ENCODE measurements around the gene PIRT.
A peak's percentile ranks its signal among the peaks of the same experiment; 100 is the strongest.

The PIRT gene

GRCh38 chr17:10836966-10837590, 809 bp downstream of the PIRT start:
- Histone ChIP-seq H3K23ac (ENCODE audit: low read depth, low read length, poor library complexity) (no peak overlapping the region), H2AFZ (ENCODE audit: low read length) (no peak overlapping the region), H2AK5ac (ENCODE audit: low read depth, low read length) (no peak overlapping the region), H3K4ac (ENCODE audit: low read length) (no peak overlapping the region), H4K91ac (ENCODE audit: low read depth, low read length, poor library complexity) (no peak overlapping the region), H3K14ac (ENCODE audit: low read length) (no peak overlapping the region), H3K18ac (ENCODE audit: low read length) (no peak overlapping the region), H3K9me3 (replicated peaks in 1 of 2; ENCODE audit: control insufficient read depth in 2 of 2, insufficient read depth in 1 of 2, low read depth in 1 of 2, low read length in 2 of 2) (peaks cover 0 to 2% of the 10 kb centered on the region in 2 donors), H3K27me3 (ENCODE audit: control insufficient read depth in 3 of 3, insufficient read depth in 3 of 3, low read depth in 1 of 3, low read length in 3 of 3) (no peaks in the 10 kb centered on the region), H4K8ac (ENCODE audit: low read depth, low read length) (no peak overlapping the region), H2BK12ac (ENCODE audit: low read length) (no peak overlapping the region), H2BK15ac (ENCODE audit: low read length) (no peak overlapping the region), H3K9ac (ENCODE audit: low read depth, low read length, poor library complexity) (no peak overlapping the region), H2BK5ac (ENCODE audit: low read length) (no peak overlapping the region), H3K4me1 (ENCODE audit: control insufficient read depth in 2 of 2, insufficient read depth in 1 of 2, low read depth in 1 of 2, low read length in 2 of 2) (peaks cover 0 to 3% of the 10 kb centered on the region in 2 donors), H3K27ac (replicated peaks; ENCODE audit: low read length) (no peak overlapping the region), H3K4me2 (ENCODE audit: insufficient read depth, low read length, poor library complexity, severe bottlenecking) (no peak overlapping the region), H2BK120ac (ENCODE audit: low read depth, low read length) (no peak overlapping the region), H3K4me3 (ENCODE audit: low read length in 2 of 2) (peak overlapping the region in 1 of 2 donors; percentile 49), H3K36me3 (replicated peaks in 1 of 2; ENCODE audit: control insufficient read depth in 2 of 2, insufficient read depth in 2 of 2, low read length in 2 of 2) (no peaks in the 10 kb centered on the region), H3K79me1 (ENCODE audit: low read depth, low read length) (no peaks in the 10 kb centered on the region)
- WGBS, 2 donors (ENCODE audit: extremely low coverage in 2 of 2, insufficient read length in 2 of 2, insufficient replicate concordance in 1 of 2), result no CpG with 5 or more reads among the region's 15 CpGs
- DNase-seq (ENCODE audit: low spot score), result no peak

GRCh38 chr17:10836145-10836544, 1.7 kb downstream of the PIRT start:
- no CpG with 5 or more reads among the region's 7 CpGs for WGBS, 2 donors (ENCODE audit: extremely low coverage in 2 of 2, insufficient read length in 2 of 2, insufficient replicate concordance in 1 of 2)
- Histone ChIP-seq H3K9ac (ENCODE audit: low read depth, low read length, poor library complexity) (no peak overlapping the region), H2BK15ac (ENCODE audit: low read length) (no peak overlapping the region), H2BK120ac (ENCODE audit: low read depth, low read length) (no peak overlapping the region), H3K14ac (ENCODE audit: low read length) (no peak overlapping the region), H2BK5ac (ENCODE audit: low read length) (no peak overlapping the region), H3K4ac (ENCODE audit: low read length) (no peak overlapping the region), H3K18ac (ENCODE audit: low read length) (no peak overlapping the region), H3K4me3 (ENCODE audit: low read length in 2 of 2) (no peak overlapping the region), H3K9me3 (replicated peaks in 1 of 2; ENCODE audit: control insufficient read depth in 2 of 2, insufficient read depth in 1 of 2, low read depth in 1 of 2, low read length in 2 of 2) (peaks cover 0 to 2% of the 10 kb centered on the region in 2 donors), H4K91ac (ENCODE audit: low read depth, low read length, poor library complexity) (no peak overlapping the region), H3K23ac (ENCODE audit: low read depth, low read length, poor library complexity) (no peak overlapping the region), H3K79me1 (ENCODE audit: low read depth, low read length) (no peaks in the 10 kb centered on the region), H2BK12ac (ENCODE audit: low read length) (no peak overlapping the region), H3K4me2 (ENCODE audit: insufficient read depth, low read length, poor library complexity, severe bottlenecking) (no peak overlapping the region), H2AK5ac (ENCODE audit: low read depth, low read length) (no peak overlapping the region), H4K8ac (ENCODE audit: low read depth, low read length) (no peak overlapping the region), H3K4me1 (ENCODE audit: control insufficient read depth in 2 of 2, insufficient read depth in 1 of 2, low read depth in 1 of 2, low read length in 2 of 2) (peaks cover 0 to 3% of the 10 kb centered on the region in 2 donors), H3K27me3 (ENCODE audit: control insufficient read depth in 3 of 3, insufficient read depth in 3 of 3, low read depth in 1 of 3, low read length in 3 of 3) (no peaks in the 10 kb centered on the region), H3K27ac (replicated peaks; ENCODE audit: low read length) (no peak overlapping the region), H2AFZ (ENCODE audit: low read length) (no peak overlapping the region), H3K36me3 (replicated peaks in 1 of 2; ENCODE audit: control insufficient read depth in 2 of 2, insufficient read depth in 2 of 2, low read length in 2 of 2) (no peaks in the 10 kb centered on the region)
- DNase-seq (ENCODE audit: low spot score), result no peak

- WGBS, 2 donors (ENCODE audit: extremely low coverage in 2 of 2, insufficient read length in 2 of 2, insufficient replicate concordance in 1 of 2), result no CpG with 5 or more reads among the region's 5 CpGs
- H3K18ac ChIP-seq (ENCODE audit: low read length), result no peak overlapping the region
Measured at GRCh38 chr17:10831696-10832095, 6.2 kb downstream of the PIRT start.

GRCh38 chr17:10827898-10828552, 9.9 kb downstream of the PIRT start:
- Histone ChIP-seq H3K18ac (ENCODE audit: low read length) (no peak overlapping the region), H3K4ac (ENCODE audit: low read length) (no peak overlapping the region), H4K91ac (ENCODE audit: low read depth, low read length, poor library complexity) (no peak overlapping the region), H3K4me1 (ENCODE audit: control insufficient read depth in 2 of 2, insufficient read depth in 1 of 2, low read depth in 1 of 2, low read length in 2 of 2) (no peaks in the 10 kb centered on the region), H2BK12ac (ENCODE audit: low read length) (no peak overlapping the region), H3K79me1 (ENCODE audit: low read depth, low read length) (no peaks in the 10 kb centered on the region), H3K9me3 (replicated peaks in 1 of 2; ENCODE audit: control insufficient read depth in 2 of 2, insufficient read depth in 1 of 2, low read depth in 1 of 2, low read length in 2 of 2) (no peaks in the 10 kb centered on the region), H3K4me2 (ENCODE audit: insufficient read depth, low read length, poor library complexity, severe bottlenecking) (no peak overlapping the region), H3K14ac (ENCODE audit: low read length) (no peak overlapping the region), H2AK5ac (ENCODE audit: low read depth, low read length) (no peak overlapping the region), H2BK120ac (ENCODE audit: low read depth, low read length) (no peak overlapping the region), H3K23ac (ENCODE audit: low read depth, low read length, poor library complexity) (no peak overlapping the region), H2BK15ac (ENCODE audit: low read length) (no peak overlapping the region), H2AFZ (ENCODE audit: low read length) (no peak overlapping the region), H3K9ac (ENCODE audit: low read depth, low read length, poor library complexity) (no peak overlapping the region), H3K27me3 (ENCODE audit: control insufficient read depth in 3 of 3, insufficient read depth in 3 of 3, low read depth in 1 of 3, low read length in 3 of 3) (no peaks in the 10 kb centered on the region), H3K27ac (replicated peaks; ENCODE audit: low read length) (no peak overlapping the region), H3K36me3 (replicated peaks in 1 of 2; ENCODE audit: control insufficient read depth in 2 of 2, insufficient read depth in 2 of 2, low read length in 2 of 2) (peaks cover 0 to 1% of the 10 kb centered on the region in 2 donors), H3K4me3 (ENCODE audit: low read length in 2 of 2) (no peak overlapping the region), H4K8ac (ENCODE audit: low read depth, low read length) (no peak overlapping the region), H2BK5ac (ENCODE audit: low read length) (no peak overlapping the region)
- no peak for DNase-seq (ENCODE audit: low spot score)
- WGBS, 2 donors (ENCODE audit: extremely low coverage in 2 of 2, insufficient read length in 2 of 2, insufficient replicate concordance in 1 of 2), result no CpG with 5 or more reads among the region's 5 CpGs

More at GRCh38 chr17:10831696-10832095, 6.2 kb downstream of the PIRT start:
- Histone ChIP-seq H3K4me1 (ENCODE audit: control insufficient read depth in 2 of 2, insufficient read depth in 1 of 2, low read depth in 1 of 2, low read length in 2 of 2) (no peaks in the 10 kb centered on the region), H2BK120ac (ENCODE audit: low read depth, low read length) (no peak overlapping the region), H3K27me3 (ENCODE audit: control insufficient read depth in 3 of 3, insufficient read depth in 3 of 3, low read depth in 1 of 3, low read length in 3 of 3) (no peaks in the 10 kb centered on the region), H2AK5ac (ENCODE audit: low read depth, low read length) (no peak overlapping the region), H2AFZ (ENCODE audit: low read length) (no peak overlapping the region), H3K36me3 (replicated peaks in 1 of 2; ENCODE audit: control insufficient read depth in 2 of 2, insufficient read depth in 2 of 2, low read length in 2 of 2) (no peaks in the 10 kb centered on the region), H3K23ac (ENCODE audit: low read depth, low read length, poor library complexity) (no peak overlapping the region), H3K79me1 (ENCODE audit: low read depth, low read length) (no peaks in the 10 kb centered on the region), H3K9me3 (replicated peaks in 1 of 2; ENCODE audit: control insufficient read depth in 2 of 2, insufficient read depth in 1 of 2, low read depth in 1 of 2, low read length in 2 of 2) (no peaks in the 10 kb centered on the region), H3K4ac (ENCODE audit: low read length) (no peak overlapping the region), H2BK5ac (ENCODE audit: low read length) (no peak overlapping the region), H4K8ac (ENCODE audit: low read depth, low read length) (no peak overlapping the region), H3K9ac (ENCODE audit: low read depth, low read length, poor library complexity) (no peak overlapping the region), H2BK15ac (ENCODE audit: low read length) (no peak overlapping the region), H3K27ac (replicated peaks; ENCODE audit: low read length) (no peak overlapping the region), H3K14ac (ENCODE audit: low read length) (no peak overlapping the region), H3K4me3 (ENCODE audit: low read length in 2 of 2) (no peak overlapping the region), H2BK12ac (ENCODE audit: low read length) (no peak overlapping the region), H4K91ac (ENCODE audit: low read depth, low read length, poor library complexity) (no peak overlapping the region), H3K4me2 (ENCODE audit: insufficient read depth, low read length, poor library complexity, severe bottlenecking) (no peak overlapping the region)
- no peak for DNase-seq (ENCODE audit: low spot score)
